A549 (cell line): ENCODE data around the gene FOXO1. TPM values are rescaled to one million over a fixed set of nuclear protein-coding genes. Genes with fewer than 3 reads are reported as not detected.

Source experiments
- ATAC-seq, 2 experiments: fragments of 200-7000 bp in 1 of 2; fragments of >200 bp in 1 of 2; cut with Nextera tagmentation in 1 of 2; cut with Tn5 transposase in 1 of 2; 3 replicates each; pipeline versions ENCODE4 v1.8.0 to v1.9.1; 2018 to 2020; ENCODE audit warnings: mild to moderate bottlenecking in 1 of 2, moderate library complexity in 1 of 2
- CTCF ChIA-PET: fragments of 300-600 bp; sonication (Branson Sonifier 250); formaldehyde crosslinking; extraction: SDS; loops from one replicate; lab custom pipeline; 2021; ENCODE audit warnings: antibody characterized with exemption, inconsistent platforms; lab: Yijun Ruan, JAX
- POLR2A ChIA-PET: fragments of 350-600 bp; formaldehyde crosslinking; extraction: SDS; loops from one replicate; lab custom pipeline; 2021; ENCODE audit warnings: antibody characterized with exemption, inconsistent platforms; lab: Yijun Ruan, JAX
- DNase-seq, 2 experiments: peaks; one replicate each; pipeline versions ENCODE4 v3.0.0 to v3.0.0-alpha.2; 2011 to 2016; ENCODE audit warnings: low read depth in 1 of 2, low spot score in 1 of 2
- FAIRE-seq: peaks from 2 replicates; lab custom pipeline; 2011; peaks lifted over from hg19 to GRCh38; lab: Jason Lieb, UNC
- H3K27ac ChIP-seq, 2 experiments: fragments of >200 bp; sonication (Bioruptor Twin); formaldehyde crosslinking; 3 replicates each; pipeline ENCODE4 v1.5.1; 2016 to 2017
- H3K4me1 ChIP-seq: fragments of >200 bp; sonication (Bioruptor Twin); formaldehyde crosslinking; 3 replicates; pipeline ENCODE4 v1.6.1; 2016
- H3K4me2 ChIP-seq: fragments of >200 bp; sonication (Bioruptor Twin); formaldehyde crosslinking; 3 replicates; pipeline ENCODE4 v1.6.1; 2016
- H3K4me3 ChIP-seq: fragments of >200 bp; sonication (Bioruptor Twin); formaldehyde crosslinking; 3 replicates; pipeline ENCODE4 v1.5.1; 2016
- H3K9me3 ChIP-seq: fragments of >200 bp; sonication (Bioruptor Twin); formaldehyde crosslinking; 3 replicates; pipeline ENCODE4 v1.6.1; 2016
- BHLHE40 ChIP-seq: IDR thresholded peaks from 2 replicates; pipeline ENCODE4 v1.6.1; 2012; ENCODE audit warnings: low read depth, low read length, inconsistent platforms
- CEBPB ChIP-seq, 2 experiments: fragments of >200 bp in 1 of 2; sonication (Bioruptor Twin) in 1 of 2; formaldehyde crosslinking in 1 of 2; IDR thresholded peaks; 2 replicates each; pipeline ENCODE4 v1.6.1; 2012 to 2016
- EHF ChIP-seq: fragments of 250-450 bp; sonication (Bioruptor Pico); IDR thresholded peaks from 2 replicates; pipeline ENCODE4 v1.5.0; 2020; ENCODE audit warnings: mild to moderate bottlenecking
- EHMT2 ChIP-seq: fragments of 200-600 bp; sonication (generic); IDR thresholded peaks from 2 replicates; pipeline ENCODE4 v1.6.1; 2016; ENCODE audit warnings: antibody characterized with exemption, low read depth, mild to moderate bottlenecking, moderate library complexity
- ESRRA ChIP-seq: fragments of 150-350 bp; IDR thresholded peaks from 2 replicates; pipeline ENCODE4 v1.6.1; 2014; ENCODE audit warnings: mild to moderate bottlenecking, low read length, borderline replicate concordance
- FOSB ChIP-seq: fragments of 250-450 bp; sonication (Bioruptor Pico); IDR thresholded peaks from 2 replicates; pipeline ENCODE4 v1.5.0; 2020; ENCODE audit warnings: mild to moderate bottlenecking, moderate library complexity
- HOXA7 ChIP-seq: fragments of 250-450 bp; sonication (Bioruptor Pico); IDR thresholded peaks from 2 replicates; pipeline ENCODE4 v1.5.0; 2020; ENCODE audit warnings: mild to moderate bottlenecking, moderate library complexity
- HOXB5 ChIP-seq: fragments of 250-450 bp; sonication (Bioruptor Pico); IDR thresholded peaks from 2 replicates; pipeline ENCODE4 v1.5.0; 2020; ENCODE audit warnings: mild to moderate bottlenecking, moderate library complexity
- JUN ChIP-seq, 2 experiments: fragments of >200 bp; sonication (Bioruptor Twin); formaldehyde crosslinking; IDR thresholded peaks; 2 replicates in 1 of 2; 3 replicates in 1 of 2; pipeline ENCODE4 v1.6.1; 2016 to 2017
- JUNB ChIP-seq: fragments of >200 bp; sonication (Bioruptor Twin); formaldehyde crosslinking; IDR thresholded peaks from 2 replicates; pipeline ENCODE4 v1.6.1; 2016
- KDM1A ChIP-seq: fragments of 200-600 bp; sonication (generic); IDR thresholded peaks from 2 replicates; pipeline ENCODE4 v1.6.1; 2016; ENCODE audit warnings: low read depth, mild to moderate bottlenecking
- NFE2L2 ChIP-seq: fragments of 150-350 bp; conservative IDR thresholded peaks from 2 replicates; pipeline ENCODE4 v1.6.1; 2014; ENCODE audit warnings: low read length
- RAD21 ChIP-seq, 2 experiments: fragments of >200 bp in 1 of 2; sonication (Bioruptor Twin) in 1 of 2; formaldehyde crosslinking in 1 of 2; IDR thresholded peaks in 1 of 2; conservative IDR thresholded peaks in 1 of 2; 2 replicates in 1 of 2; 3 replicates in 1 of 2; pipeline ENCODE4 v1.6.1; 2012 to 2018; ENCODE audit warnings: inconsistent platforms in 1 of 2
- RCOR1 ChIP-seq: fragments of 150-350 bp; IDR thresholded peaks from 2 replicates; pipeline ENCODE4 v1.6.1; 2014; ENCODE audit warnings: antibody characterized with exemption, low read length, low read depth
- RNF2 ChIP-seq: fragments of 200-600 bp; sonication (generic); IDR thresholded peaks from 2 replicates; pipeline ENCODE4 v1.6.1; 2016; ENCODE audit warnings: low read depth, mild to moderate bottlenecking, antibody characterized with exemption, moderate library complexity, borderline replicate concordance
- TFCP2L1 ChIP-seq: fragments of 250-450 bp; sonication (Bioruptor Pico); IDR thresholded peaks from 2 replicates; pipeline ENCODE4 v1.5.0; 2021; ENCODE audit warnings: mild to moderate bottlenecking
- ZC3H11A ChIP-seq: fragments of 450-650 bp; IDR thresholded peaks from 2 replicates; pipeline ENCODE4 v1.6.1; 2014; ENCODE audit warnings: antibody characterized with exemption, mild to moderate bottlenecking
- ZFP36 ChIP-seq: fragments of 450-650 bp; IDR thresholded peaks from 2 replicates; pipeline ENCODE4 v1.6.1; 2014; ENCODE audit warnings: borderline replicate concordance; ENCODE audit not compliant: partially characterized antibody
- WGBS: methylation state at CpG from one replicate; pipeline ENCODE4 v1.1.6; 2017; ENCODE audit errors: missing lambda C conversion rate; 5-methylcytosine and 5-hydroxymethylcytosine counted together
- polyA plus RNA-seq, 4 experiments: library from polyadenylated mRNA; depleted of rRNA in 3 of 4; stranded (reverse); fragments of >200 nt; fragmentation: RNase III in 1 of 4; extraction: RNeasy Plus Mini Kit Qiagen cat#74134 plus additional on column Dnase treatment in 1 of 4; gene quantifications; 2 replicates in 3 of 4; 3 replicates in 1 of 4; pipeline ENCODE4 v1.2.3, GENCODE V29; 2011 to 2017
- TF ChIP-seq, protein P1 (sequence below): fragments of 250-450 bp; sonication (Bioruptor Pico); IDR thresholded peaks from 2 replicates; pipeline ENCODE4 v1.5.0; 2020; ENCODE audit warnings: low read depth, mild to moderate bottlenecking, moderate library complexity
- TF ChIP-seq, protein P2 (sequence below): fragments of 200-600 bp; sonication (generic); IDR thresholded peaks from 2 replicates; pipeline ENCODE4 v1.6.1; 2016; ENCODE audit warnings: antibody characterized with exemption, mild to moderate bottlenecking, moderate library complexity
- TF ChIP-seq, protein P3 (sequence below): IDR thresholded peaks from 2 replicates; pipeline ENCODE4 v1.6.1; 2012
- TF ChIP-seq, protein P4 (sequence below): IDR thresholded peaks from 2 replicates; pipeline ENCODE4 v1.6.1; 2012
- TF ChIP-seq, protein P5 (sequence below): fragments of >200 bp; sonication (Bioruptor Twin); formaldehyde crosslinking; IDR thresholded peaks from 2 replicates; pipeline ENCODE4 v1.6.1; 2016
- TF ChIP-seq, protein P6 (sequence below): fragments of 450-650 bp; IDR thresholded peaks from 2 replicates; pipeline ENCODE4 v1.6.1; 2014; ENCODE audit warnings: antibody characterized with exemption

Gene FOXO1
- polyA plus RNA-seq, 2 of the 4 experiments (the other 2 are of a cell fraction), result 2.2 to 3.6 TPM

DNA sequence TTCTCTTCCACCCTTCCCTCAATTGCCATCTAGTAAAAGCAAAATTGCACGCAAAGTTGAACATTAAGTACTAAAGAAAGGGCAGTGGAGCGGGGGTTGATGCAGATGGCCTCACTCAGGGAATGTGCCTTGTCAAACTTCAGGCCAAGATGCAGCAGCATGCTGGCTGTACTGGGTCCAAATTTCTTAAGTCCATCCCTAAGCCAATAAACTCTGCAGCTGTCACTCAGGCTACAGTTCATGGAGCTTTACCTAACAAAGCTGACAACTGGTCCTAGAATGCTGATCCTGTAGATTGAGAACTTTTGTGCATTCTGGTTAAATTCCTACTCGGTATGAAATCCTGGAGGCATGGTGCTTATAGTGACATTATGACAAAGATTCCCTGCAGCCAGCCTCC, 88.4 kb downstream of the FOXO1 start:
- 75% methylated on average over 3 of the region's 3 CpGs for WGBS
- H3K4me2 ChIP-seq, result no peak overlapping the region
- FAIRE-seq (no peak), DNase-seq (no peak), ATAC-seq (no peak)
- ChIA-PET CTCF (no interaction called here), POLR2A (no interaction called here)
- H3K4me1 ChIP-seq, result no peaks in the 10 kb centered on the region
- H3K4me3 ChIP-seq, result no peak overlapping the region
- no peak overlapping the region for H3K27ac ChIP-seq
- no peak for TF ChIP-seq EHF
- no peak for TF ChIP-seq ZC3H11A
- no peak for TF ChIP-seq ZFP36
- no peak for TF ChIP-seq HOXA7 (CRISPR knock-in tag)
- no peak for TF ChIP-seq KDM1A
- H3K9me3 ChIP-seq, result 0 out of 3 replicates have a peak, but pooled peaks cover 2% of the 10 kb centered on the region

DNA sequence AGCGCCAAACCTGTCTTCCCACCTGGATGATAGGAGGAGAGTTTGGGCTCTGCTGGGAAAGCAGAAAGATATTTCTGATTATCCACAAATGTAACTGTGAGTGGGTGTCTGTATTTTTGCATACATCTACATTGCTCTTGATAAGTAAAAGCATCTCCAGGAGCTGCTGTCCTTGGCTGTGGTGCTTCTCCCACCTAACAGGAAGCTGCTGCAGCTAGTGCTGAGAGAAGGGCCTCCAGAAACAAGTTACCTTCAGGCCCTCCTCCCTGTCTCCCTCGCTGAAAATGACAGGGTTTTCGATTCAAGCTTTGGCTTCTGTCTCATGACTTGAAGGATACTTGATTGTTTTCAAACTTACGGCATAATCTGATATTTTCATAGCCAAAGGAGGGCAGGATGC, 90.1 kb downstream of the FOXO1 start:
- H3K4me2 ChIP-seq, result no peak overlapping the region
- H3K27ac ChIP-seq, result no peak overlapping the region
- FAIRE-seq (no peak), ATAC-seq (no peak), DNase-seq (no peak)
- WGBS, result 91% methylated on average over 4 of the region's 4 CpGs
- no peak overlapping the region for H3K4me3 ChIP-seq
- no peaks in the 10 kb centered on the region for H3K9me3 ChIP-seq
- TF ChIP-seq RNF2 (no peak), BHLHE40 (no peak), JUNB (no peak), HOXB5 (no peak), CEBPB (IDR thresholded peaks at IDR 0.05) (no peak), JUN (IDR thresholded peaks at IDR 0.05) (no peak), TFCP2L1 (CRISPR knock-in tag) (no peak), RAD21 (conservative IDR thresholded peaks at IDR 0.05 in 1 of 2, IDR thresholded peaks at IDR 0.05 in 1 of 2) (no peak)
- TF ChIP-seq, protein P1, sequence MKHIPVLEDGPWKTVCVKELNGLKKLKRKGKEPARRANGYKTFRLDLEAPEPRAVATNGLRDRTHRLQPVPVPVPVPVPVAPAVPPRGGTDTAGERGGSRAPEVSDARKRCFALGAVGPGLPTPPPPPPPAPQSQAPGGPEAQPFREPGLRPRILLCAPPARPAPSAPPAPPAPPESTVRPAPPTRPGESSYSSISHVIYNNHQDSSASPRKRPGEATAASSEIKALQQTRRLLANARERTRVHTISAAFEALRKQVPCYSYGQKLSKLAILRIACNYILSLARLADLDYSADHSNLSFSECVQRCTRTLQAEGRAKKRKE (CRISPR knock-in tag), result no peak
- TF ChIP-seq, protein P2, sequence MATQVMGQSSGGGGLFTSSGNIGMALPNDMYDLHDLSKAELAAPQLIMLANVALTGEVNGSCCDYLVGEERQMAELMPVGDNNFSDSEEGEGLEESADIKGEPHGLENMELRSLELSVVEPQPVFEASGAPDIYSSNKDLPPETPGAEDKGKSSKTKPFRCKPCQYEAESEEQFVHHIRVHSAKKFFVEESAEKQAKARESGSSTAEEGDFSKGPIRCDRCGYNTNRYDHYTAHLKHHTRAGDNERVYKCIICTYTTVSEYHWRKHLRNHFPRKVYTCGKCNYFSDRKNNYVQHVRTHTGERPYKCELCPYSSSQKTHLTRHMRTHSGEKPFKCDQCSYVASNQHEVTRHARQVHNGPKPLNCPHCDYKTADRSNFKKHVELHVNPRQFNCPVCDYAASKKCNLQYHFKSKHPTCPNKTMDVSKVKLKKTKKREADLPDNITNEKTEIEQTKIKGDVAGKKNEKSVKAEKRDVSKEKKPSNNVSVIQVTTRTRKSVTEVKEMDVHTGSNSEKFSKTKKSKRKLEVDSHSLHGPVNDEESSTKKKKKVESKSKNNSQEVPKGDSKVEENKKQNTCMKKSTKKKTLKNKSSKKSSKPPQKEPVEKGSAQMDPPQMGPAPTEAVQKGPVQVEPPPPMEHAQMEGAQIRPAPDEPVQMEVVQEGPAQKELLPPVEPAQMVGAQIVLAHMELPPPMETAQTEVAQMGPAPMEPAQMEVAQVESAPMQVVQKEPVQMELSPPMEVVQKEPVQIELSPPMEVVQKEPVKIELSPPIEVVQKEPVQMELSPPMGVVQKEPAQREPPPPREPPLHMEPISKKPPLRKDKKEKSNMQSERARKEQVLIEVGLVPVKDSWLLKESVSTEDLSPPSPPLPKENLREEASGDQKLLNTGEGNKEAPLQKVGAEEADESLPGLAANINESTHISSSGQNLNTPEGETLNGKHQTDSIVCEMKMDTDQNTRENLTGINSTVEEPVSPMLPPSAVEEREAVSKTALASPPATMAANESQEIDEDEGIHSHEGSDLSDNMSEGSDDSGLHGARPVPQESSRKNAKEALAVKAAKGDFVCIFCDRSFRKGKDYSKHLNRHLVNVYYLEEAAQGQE, result no peak
- TF ChIP-seq, protein P3, sequence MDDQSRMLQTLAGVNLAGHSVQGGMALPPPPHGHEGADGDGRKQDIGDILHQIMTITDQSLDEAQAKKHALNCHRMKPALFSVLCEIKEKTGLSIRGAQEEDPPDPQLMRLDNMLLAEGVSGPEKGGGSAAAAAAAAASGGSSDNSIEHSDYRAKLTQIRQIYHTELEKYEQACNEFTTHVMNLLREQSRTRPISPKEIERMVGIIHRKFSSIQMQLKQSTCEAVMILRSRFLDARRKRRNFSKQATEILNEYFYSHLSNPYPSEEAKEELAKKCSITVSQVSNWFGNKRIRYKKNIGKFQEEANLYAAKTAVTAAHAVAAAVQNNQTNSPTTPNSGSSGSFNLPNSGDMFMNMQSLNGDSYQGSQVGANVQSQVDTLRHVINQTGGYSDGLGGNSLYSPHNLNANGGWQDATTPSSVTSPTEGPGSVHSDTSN, result no peak
- TF ChIP-seq, protein P4, sequence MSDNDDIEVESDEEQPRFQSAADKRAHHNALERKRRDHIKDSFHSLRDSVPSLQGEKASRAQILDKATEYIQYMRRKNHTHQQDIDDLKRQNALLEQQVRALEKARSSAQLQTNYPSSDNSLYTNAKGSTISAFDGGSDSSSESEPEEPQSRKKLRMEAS, result no peak
- TF ChIP-seq, protein P5, sequence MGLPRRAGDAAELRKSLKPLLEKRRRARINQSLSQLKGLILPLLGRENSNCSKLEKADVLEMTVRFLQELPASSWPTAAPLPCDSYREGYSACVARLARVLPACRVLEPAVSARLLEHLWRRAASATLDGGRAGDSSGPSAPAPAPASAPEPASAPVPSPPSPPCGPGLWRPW, result no peak
- ChIA-PET POLR2A (no interaction called here), CTCF (no interaction called here)
- no peaks in the 10 kb centered on the region for H3K4me1 ChIP-seq

DNA sequence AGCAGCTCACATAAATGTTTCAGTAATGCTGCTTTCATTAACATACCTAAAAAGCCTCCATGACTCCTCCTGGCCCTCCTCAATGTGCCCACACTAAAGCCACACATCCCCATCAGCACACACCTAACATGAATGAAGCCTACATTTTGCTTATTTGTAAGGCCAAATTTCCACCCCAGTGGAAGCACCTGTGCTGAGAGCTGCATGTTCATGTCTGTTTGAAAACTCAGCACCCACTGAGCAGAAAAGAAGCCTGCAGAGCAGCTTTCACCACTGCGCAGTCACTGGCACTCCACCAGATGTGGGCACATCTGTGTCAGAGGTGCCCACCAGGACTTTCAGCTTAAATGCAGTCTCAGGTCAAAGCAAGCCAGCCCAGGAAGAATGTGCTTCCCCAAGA, 93.5 kb downstream of the FOXO1 start:
- Histone ChIP-seq H3K4me2 (no peak overlapping the region), H3K9me3 (no peaks in the 10 kb centered on the region), H3K27ac (no peak overlapping the region), H3K4me1 (no peaks in the 10 kb centered on the region), H3K4me3 (no peak overlapping the region)
- ChIA-PET POLR2A (no interaction called here), CTCF (no interaction called here)
- FAIRE-seq, result no peak
- ATAC-seq, result no peak
- no peak for DNase-seq
- WGBS, result no CpG with 5 or more reads among the region's 1 CpG
- TF ChIP-seq RAD21 (conservative IDR thresholded peaks at IDR 0.05 in 1 of 2, IDR thresholded peaks at IDR 0.05 in 1 of 2) (no peak), ESRRA (no peak), EHMT2 (no peak), JUNB (no peak), ZC3H11A (no peak), NFE2L2 (no peak), FOSB (CRISPR knock-in tag) (no peak), RCOR1 (no peak), KDM1A (no peak)
- TF ChIP-seq, protein P6, sequence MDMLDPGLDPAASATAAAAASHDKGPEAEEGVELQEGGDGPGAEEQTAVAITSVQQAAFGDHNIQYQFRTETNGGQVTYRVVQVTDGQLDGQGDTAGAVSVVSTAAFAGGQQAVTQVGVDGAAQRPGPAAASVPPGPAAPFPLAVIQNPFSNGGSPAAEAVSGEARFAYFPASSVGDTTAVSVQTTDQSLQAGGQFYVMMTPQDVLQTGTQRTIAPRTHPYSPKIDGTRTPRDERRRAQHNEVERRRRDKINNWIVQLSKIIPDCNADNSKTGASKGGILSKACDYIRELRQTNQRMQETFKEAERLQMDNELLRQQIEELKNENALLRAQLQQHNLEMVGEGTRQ, result no peak
- TF ChIP-seq, protein P2, result no peak
